Inferior parietal cortex (tissue), 1 donor: ENCODE results near the gene CRABP2.
A peak's percentile ranks its signal among the peaks of the same experiment; 100 is the strongest.

Source experiments
- DNase-seq: peaks from one replicate; pipeline ENCODE4 v3.0.0-alpha.2; 2016; ENCODE audit errors: extremely low spot score

The CRABP2 gene

DNA sequence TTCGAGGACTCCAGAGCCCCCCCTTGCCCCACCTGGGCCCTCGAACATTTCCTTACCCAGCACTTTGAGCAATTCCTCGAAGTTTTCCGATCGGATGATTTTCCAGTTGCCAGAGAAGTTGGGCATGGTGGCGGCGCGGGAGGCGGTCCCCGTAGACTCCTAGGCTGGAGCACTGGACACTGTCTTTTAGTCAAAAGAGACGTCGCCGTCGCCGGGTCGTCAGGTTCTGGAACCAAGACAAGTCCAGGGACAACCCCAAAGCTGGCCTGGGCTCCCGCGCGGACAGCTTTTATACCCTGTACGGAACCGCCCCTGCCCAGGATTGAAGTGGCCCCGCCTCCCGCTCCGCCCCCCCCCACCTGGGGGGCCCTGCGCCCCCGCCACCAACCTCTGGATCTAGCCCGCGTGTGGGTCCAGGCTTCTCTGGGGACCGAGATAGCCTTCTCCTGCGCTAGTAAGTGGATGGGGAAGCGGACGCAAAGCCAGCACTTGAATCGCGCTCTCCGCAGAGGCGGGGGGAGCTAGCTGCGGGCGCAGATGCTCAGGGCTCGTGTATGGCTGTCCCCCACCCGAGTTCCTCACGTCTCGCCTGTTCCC is at the start of gene CRABP2:
Gene CRABP2, minus strand, starts transcription at position 263 of the 597 bp plus-strand sequence. Its CDS starts 137 bp downstream, at position 126.
- no peak for DNase-seq

DNA sequence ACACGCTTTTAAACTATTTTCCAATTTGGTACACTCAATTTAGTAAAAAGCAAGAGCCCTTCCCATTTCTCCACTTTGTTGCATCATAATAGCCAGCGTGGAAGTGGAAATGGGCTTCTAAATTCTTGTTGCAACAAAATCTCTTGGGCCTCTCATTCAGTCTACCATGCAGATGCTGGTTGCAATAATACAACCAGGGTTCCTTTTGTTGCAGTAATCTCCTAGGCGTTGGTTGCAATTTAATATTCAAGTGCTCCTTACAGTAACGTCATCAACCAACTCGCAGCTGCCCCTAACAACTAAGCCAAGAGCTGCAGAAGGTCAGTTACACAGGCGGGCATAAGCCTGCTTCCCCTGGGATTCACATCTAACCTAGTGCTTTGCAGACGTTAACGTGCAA is 48.8 kb upstream of the CRABP2 start:
- no peak for DNase-seq

DNA sequence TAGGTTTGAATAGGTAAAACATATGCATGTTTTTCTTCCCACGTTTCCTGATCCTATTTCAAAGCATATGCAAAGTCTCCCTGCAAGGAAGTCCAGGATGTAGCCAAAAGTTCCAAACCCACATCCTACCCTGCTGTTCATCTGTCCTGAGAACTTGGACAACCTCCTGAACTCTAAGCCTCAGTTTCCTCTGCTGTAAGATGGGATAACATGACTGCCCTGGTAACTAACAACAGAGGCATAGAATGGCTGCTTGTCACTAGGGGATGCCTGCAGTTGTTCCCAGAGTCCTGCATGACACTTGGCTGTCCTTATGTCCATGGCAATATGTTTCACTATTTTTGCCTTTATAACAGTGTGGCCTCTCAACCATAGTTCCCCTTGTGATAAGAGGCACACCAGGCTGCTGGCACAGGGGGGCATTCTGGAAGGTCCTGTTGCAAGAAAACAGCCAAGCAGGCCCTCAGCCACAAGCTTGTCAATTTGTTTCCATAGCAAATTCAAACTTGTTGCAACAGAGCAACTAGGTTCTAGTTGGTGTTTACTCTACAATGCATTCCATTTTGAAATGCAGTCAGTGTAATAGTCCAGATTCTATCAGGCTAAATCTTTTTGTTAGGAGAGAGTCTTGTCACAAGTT is 47.6 kb upstream of the CRABP2 start:
- DNase-seq = no peak

DNA sequence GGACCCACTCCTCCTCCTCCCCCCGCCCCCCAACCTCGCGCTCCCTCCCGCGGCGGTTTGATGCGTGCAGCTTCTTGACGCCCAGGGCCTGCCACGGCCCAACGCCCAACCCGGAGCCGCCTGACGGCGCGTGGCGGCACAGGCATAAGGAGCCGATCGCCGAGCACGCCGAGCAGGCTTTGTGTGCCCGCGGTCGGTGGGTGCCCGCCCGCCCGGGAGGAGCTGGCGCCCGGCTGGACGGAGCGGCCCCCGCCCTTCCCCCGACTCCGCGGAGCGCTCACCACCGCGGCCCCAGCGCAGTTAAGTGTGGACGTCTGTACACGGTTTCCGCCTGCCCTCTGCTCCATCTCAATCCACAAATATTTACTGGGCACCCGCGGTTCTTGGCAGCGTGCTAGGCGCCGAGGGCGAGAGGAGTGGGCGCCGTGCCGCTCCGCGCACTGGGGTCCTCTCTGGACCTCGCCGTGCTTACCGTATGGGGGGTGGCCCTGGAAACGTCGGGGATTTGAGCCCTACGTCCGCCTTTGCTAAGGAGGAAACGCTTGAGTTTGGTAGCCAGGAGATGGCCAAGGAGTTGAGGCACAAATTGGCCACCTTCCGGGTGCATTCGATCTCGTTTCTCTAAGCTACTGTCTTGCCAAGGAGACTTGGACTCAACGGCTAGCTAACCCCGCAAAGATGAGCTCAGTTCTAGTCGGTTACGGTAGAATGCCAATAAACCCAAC is 46.5 kb upstream of the CRABP2 start:
- DNase-seq = peak; percentile 91

DNA sequence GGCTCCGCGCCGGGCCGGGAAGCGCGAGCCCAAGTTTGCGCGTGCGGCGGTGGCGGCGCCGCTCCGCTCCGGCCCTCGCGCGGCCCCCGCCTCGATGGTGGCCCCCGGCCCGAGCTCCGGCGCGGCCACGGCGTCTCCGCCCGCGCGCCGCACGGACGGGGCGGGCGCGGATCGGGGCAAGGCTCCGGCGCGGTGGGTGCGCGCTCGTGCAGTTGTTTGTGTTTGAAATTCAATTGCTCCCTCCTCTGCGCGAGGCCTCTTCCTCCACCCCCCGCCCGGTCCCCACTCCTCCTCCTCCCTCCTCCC is 46.0 kb upstream of the CRABP2 start, which contains the start of gene HDGF:
Gene HDGF, minus strand, starts transcription at position 225 of the 306 bp plus-strand sequence. CDS start 246 bp downstream, outside the sequence.
- DNase-seq = no peak

DNA sequence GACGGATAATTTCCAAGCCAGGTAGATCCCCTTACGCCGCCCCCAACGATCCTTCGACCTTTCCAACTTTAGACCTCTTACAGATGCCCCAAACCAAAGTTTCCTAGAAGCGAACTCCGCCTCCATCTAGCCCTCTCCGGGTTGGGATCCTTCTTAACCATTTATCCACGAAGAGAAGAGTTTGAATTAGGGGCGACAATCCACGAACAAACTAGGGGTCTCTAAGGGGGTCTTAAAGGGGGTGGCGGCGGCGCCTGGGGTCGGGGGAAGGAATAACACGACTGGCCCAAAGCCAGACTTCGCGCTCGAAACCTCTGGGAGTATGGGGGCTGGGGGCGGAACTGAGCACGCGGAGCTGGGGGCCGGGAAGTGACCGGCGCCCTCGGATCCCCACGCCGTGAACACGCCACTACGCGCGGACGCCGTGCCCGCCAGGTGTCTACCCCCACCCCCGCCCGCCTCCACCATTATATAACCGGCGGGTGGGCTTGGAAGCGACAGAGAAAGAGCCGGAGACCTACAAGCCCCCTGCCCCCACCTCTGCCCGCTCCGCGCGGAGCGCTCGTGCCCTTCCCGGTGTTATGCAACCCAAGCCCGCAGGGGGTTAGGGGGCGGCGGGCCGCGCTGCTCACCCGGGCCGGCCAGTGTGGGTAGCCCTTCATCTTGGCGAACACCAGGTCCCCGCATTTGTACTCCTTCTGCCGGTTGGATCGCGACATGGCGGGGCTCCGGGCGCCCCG is 45.5 kb upstream of the CRABP2 start:
- DNase-seq = no peak

DNA sequence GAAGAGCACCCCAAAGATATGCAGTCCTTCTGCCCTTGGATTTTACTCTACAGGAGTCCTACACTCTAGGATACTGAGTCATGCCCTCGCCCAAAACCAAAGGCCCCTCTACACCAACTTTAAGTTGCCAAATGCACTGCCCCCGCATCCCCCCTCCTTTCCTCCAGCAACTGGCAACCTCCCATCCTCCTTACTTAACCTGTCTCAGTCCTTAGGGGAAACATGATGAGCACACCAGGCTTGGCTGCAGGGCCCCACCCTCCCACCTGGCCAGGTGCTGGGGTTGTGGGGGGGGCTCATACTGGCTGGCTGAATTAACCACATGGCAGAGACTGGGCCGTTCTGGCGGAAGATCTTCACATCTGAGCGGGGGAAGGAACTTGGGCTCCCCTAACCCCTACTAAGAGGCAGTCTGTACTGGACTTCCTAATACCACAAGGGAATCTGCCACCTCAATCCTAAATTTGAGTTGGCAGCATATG is 44.8 kb upstream of the CRABP2 start:
- no peak for DNase-seq

DNA sequence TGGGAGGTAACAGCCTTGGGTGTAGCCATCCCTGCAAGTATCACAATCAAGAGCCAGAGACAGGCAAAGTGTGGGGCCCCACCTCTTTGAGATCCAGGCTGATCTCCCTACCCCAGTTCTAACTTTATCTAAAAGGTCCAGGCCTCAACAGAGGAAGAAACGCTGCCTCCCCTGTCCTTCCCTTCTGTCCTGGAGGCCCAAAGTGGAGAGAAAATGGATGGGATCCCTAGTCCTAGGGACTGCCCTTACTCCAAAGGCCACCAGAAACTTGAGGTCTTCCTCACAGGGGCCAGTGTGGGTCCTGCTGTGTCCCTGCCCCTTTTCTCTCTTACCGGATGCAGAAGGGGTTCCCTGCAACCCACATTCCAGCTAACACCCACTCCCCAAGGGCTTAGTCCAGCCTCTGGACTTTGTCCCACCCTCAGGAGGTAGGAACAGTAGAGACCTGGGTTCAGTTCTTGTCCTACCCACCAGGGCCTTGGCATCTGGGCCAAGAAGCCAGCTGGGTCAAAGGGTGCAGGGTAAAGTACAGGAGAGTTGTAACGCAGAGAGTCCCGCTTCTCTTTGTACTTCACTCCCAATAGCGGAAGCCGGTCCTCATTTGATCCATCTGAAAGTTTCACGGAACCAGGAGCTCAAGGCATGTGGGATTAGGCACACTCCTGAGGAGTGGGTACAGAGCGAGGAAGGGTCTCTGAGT is 44.2 kb upstream of the CRABP2 start:
- DNase-seq = no peak

DNA sequence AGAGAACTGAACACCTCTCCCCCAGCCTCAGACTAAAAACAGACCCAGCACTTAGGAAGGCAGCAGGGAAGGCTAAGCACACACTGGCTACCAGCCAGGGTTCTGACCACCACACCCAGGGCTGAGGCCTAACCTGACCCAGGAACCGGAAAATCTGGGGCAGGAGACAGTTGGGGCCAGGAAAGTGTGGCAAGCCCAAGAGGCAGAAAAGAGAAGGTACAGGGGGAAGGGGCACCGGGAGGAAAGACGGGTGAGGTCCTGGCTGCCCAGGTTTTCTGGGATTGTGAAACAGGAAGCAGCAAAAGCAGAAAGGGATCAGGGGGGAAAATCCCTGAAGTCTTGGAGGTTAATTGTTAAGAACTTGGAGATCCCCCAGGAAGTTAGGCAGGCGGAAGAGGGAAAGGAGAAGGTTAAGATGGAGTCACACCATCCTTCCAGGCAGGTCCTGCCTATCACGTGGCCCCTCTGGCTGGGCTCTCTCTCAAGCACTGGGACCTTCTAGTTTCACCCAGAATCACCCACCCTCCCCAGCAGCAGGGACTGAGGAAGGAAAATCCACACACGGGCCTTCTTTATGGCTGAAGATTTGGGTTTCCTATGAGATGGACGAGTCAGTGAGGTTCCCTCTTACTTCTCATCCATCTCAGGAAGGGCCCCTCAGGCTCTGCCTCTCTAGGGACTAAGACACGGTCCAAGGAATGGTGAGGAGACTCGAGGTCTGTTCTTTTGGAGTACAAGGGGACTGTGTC is 43.5 kb upstream of the CRABP2 start:
- no peak for DNase-seq

DNA sequence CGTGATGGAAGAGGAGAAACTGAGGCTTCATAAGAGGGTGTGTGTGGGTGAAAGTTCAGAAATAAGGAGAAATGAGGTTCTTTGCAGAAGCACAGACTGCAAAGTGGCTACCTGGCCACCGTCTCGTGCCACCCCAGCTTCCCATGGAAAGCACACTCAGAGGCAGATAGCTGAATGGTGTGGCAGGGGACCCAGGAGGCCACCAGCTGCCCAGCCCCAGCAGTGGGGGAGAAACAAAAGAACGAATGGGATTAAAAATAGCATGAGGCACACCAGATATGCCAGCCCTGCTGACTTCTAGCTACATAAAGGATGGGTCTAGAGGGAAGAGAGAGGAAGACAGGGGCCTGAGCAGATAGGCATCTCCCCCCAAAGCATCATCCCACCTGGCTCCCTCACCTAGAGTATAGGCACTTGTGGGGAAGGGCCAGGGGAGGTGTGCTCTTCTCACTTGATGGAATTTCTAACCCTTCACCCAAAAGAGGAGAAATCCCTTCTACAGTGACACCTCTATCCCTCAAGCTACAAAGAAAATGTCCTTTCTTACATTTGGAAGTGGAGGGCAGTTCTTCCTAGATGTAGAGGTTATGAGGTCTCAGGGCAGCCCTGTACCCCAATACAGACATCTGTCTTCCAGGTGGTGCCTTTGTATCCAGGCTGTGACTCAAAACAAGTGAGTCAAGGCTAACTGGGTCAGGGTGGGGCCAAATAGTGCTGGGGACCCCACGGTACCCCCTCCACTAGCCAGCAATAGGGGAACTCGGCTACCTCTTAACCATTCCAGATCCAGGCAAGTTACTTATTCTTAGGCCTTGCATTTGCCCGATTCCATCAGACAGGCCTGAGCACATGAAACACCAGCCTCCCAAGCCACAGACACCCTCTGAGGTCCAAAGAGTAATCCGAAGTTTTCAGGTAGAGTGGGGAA is 42.6 kb upstream of the CRABP2 start:
- DNase-seq = no peak

DNA sequence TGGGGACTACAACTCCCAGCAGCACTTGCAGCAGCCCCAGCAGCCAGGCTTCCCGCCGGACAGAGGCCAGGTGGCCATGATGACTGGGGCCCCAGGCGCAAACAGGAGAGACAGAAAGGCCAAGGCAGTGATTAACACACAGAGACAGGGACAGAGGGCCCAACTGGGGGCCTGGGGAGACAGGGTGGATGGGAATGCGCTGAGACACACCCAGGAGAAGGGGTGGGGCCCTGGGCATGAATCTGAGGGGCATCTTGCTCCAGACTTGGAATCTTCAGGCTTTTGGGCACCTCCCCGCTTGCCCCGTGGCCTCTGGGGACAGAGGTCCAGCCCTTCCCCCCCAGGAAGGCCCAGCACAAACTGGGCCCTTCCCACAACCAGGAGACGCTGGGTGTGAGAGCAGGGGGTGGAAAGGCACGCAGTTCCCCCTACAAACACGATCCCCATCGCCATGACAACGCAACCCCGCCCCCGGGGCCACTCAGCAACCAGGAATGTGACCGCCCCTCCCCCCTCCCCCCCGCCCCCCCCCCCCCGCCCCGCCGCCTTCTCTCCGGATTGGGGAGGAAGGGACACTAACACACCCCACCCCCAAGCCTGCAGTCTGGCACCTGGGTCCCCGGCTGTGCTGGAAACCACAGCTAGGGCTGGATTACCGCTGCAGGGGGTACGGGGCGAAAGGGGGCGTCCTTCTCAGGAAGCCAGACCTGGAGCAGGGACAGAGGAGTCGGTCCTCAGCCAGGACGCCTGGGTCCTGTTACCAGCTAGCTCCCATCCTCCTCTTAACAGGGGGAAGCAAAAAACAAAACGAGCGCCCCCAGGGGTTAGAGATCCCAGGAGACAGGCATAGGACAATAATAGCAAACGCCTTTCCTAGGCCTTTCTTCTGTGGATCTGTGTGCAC is 41.6 kb upstream of the CRABP2 start:
- DNase-seq = peak; percentile 69

DNA sequence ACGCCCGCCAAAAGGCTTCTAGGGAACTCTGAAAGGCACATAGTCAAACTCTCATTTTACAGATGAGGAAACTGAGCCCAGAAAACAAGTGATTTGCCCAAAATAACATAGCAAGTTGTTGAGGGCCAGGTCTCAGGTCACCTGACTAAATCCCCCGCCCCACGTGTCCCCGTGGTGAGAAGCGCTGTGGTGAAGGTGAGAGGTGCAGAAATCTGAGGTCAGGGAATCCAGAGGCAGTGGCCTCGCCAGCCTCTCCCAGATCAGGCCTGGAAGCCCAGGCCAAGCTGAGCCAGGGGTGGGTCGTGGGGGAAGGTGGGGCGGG is 41.0 kb upstream of the CRABP2 start:
- DNase-seq = no peak

DNA sequence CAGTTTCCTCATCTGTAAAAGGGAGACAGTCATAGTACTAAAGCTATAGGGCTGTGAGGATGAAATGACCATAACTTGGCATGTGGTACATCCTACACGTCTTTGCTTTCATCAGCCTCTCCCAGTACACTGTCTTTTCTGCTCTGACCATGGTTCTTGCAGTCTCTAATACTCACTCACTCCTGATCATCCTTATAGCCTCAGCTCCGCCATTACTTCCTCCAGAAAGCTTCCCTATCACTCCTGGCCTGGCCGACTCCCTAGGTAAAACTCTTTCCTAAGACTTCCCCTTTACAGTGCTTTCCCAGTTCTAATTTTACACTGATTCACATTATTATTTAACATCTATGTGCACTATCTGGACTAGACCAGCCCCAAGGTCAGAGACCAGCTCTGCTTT is 40.5 kb upstream of the CRABP2 start:
- DNase-seq = no peak

DNA sequence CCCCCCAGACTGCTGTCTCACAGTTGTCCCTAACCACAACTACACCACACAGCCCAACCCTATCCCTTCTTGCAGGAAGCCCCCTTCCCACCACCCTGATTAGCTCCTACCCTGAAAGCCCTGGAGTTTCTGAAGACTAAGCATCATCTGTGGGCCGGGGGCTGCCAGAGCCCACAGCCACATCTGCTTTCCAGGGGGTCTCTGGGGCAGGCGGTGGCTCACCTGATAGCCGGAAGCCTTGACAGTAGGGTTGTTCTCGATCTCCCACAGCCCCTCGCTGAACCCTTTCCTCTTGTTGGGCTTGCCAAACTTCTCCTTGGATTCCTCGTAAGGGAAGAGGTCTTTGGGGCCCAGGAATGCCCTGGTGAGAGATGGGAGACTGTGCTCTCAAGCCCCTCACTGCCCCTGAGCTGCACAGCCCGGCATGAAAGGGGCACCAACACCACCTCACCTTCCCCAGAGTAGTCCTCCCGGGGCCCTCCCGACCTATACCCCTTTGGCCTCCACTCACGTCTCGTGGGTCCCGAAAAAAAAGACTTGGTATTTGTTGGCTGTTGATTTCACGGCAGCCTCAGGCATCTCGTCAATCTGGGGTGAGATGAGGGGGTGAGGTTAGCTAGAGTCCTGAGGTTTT is 39.5 kb upstream of the CRABP2 start:
- DNase-seq = no peak

DNA sequence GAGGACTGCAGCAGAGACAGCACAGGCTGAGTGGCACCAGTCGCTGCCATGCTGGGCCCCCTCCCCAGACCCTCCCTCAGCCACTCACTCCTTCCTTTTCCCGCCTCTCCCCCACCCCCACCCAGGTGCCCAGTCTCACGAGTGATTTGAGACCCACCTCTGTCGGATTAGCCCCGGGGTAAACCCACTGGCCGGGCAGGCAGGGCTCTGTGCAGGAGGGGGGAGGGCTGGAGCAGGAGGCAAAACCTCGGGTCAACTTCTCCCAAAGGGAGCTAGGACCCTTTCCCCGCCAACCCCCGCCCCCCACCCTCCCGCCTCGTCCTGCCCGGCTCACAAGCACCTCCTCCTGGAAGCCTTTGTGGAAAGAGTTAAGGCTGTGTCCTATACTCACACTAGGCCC is 39.0 kb upstream of the CRABP2 start:
- no peak for DNase-seq

DNA sequence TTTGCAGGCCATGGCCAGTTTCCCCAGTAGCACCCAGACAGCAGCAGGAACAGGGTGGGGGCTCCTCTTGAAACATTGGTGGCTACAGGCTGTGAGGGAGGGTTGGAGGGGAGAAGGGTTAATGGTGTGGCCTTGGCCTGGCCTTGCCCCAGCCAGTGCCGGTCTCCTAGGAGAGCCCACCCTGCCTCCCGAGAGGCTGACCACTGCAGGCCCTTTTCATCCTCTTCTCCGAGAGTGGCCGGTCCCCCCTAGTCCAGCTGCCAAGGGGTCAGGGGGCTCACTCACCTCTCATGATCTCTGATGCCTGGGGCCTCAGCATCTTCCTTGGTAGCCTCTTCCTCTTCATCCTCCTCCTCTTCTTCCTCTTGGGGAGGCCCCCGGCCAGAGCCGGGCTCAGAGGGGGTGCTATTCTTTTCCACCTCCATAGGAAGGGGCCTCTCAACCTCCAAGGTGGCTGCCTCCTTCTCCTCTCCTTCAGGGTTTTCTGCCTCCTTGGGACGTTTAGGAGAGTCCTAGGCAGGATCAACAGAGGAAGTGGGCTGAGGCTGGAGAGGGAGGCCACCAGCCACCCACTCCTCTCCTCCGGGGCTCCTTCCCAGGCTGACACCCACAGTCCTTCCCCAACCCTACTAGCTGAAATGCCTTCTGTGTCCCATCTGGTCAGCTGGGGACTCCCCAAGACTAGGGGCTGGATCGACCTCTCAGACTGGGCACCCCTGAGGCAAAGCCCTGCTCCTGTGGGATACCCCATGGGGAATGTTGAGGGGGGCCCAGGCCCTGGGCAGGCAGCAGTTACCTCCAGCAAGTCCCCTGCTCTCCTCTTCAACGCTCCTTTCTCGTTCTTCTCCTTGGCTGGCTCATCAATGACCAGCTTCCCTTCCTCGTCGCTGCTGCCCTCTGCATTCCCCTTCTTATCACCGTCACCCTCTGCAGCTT is 38.3 kb upstream of the CRABP2 start:
- DNase-seq = no peak

DNA sequence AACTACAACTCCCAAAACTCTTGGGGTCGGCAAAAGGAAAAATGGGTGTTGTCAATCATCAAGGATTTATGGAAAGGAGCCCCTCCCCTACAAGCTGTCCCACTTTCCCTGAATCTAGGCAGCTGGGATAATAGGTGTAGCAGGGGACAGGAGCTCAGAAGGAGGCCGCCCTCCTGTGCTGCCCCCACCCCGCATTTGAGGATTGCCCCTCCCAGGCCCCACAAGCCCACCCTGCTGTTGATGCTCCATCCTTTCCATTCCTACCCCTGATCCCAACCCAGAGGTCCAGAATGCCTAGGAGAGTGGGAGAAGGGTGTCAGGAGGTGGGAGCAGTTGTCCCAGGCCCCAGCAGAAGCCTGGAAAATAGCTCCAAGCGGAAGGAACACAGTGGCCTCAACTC is 37.4 kb upstream of the CRABP2 start:
- DNase-seq = no peak
